Karpas-422 (cell line): ENCODE results near the gene SLC22A4. TPM values are rescaled to one million over a fixed set of nuclear protein-coding genes. Genes with fewer than 3 reads are reported as not detected.

Experiments
- DNase-seq: peaks from one replicate; pipeline ENCODE4 v3.0.0-alpha.2; 2015
- H2AFZ ChIP-seq: fragments of 200-600 bp; sonication (generic); 2 replicates; pipeline ENCODE4 v1.6.1; 2014; ENCODE audit warnings: antibody characterized with exemption, low read length, mixed read lengths
- H3K27ac ChIP-seq: fragments of 200-600 bp; sonication (generic); 2 replicates; pipeline ENCODE4 v1.5.1; 2014; ENCODE audit warnings: mild to moderate bottlenecking, low read length, moderate library complexity
- H3K27me3 ChIP-seq: fragments of 200-600 bp; sonication (generic); 2 replicates; pipeline ENCODE4 v1.6.1; 2014; ENCODE audit warnings: low read length, mixed read lengths
- H3K36me3 ChIP-seq: fragments of 200-600 bp; sonication (generic); 2 replicates; pipeline ENCODE4 v1.6.1; 2014; ENCODE audit warnings: low read length, mixed read lengths; ENCODE audit not compliant: insufficient read depth
- H3K4me1 ChIP-seq: fragments of 200-600 bp; sonication (generic); 2 replicates; pipeline ENCODE4 v1.6.1; 2014; ENCODE audit warnings: mild to moderate bottlenecking, low read length, mixed read lengths
- H3K4me2 ChIP-seq: fragments of 200-600 bp; sonication (generic); 2 replicates; pipeline ENCODE4 v1.6.1; 2014; ENCODE audit warnings: low read length, low read depth, mild to moderate bottlenecking; ENCODE audit not compliant: poor library complexity, severe bottlenecking
- H3K4me3 ChIP-seq: fragments of 200-600 bp; sonication (generic); 2 replicates; pipeline ENCODE4 v1.5.1; 2014; ENCODE audit warnings: mild to moderate bottlenecking, antibody characterized with exemption, low read length, mixed read lengths
- H3K79me2 ChIP-seq: fragments of 200-600 bp; sonication (generic); 2 replicates; pipeline ENCODE4 v1.6.1; 2014; ENCODE audit warnings: mild to moderate bottlenecking, low read length, mixed read lengths
- H3K9ac ChIP-seq: fragments of 200-600 bp; sonication (generic); 2 replicates; pipeline ENCODE4 v1.6.0; 2014; ENCODE audit warnings: low read length
- H3K9me2 ChIP-seq: fragments of 200-600 bp; sonication (generic), shearing (Covaris generic); replicated peaks from 2 replicates; pipeline ENCODE4 v1.6.0; 2014; ENCODE audit warnings: mild to moderate bottlenecking, low read length, moderate library complexity; ENCODE audit not compliant: insufficient read depth
- H3K9me3 ChIP-seq: fragments of 300-700, 200-600 bp; sonication (generic); 2 replicates; pipeline ENCODE4 v1.6.1; 2014; ENCODE audit warnings: low read length, mixed read lengths
- H4K20me1 ChIP-seq: fragments of 200-600 bp; sonication (generic); 2 replicates; pipeline ENCODE4 v1.6.1; 2014; ENCODE audit warnings: mild to moderate bottlenecking, antibody characterized with exemption, low read length, low read depth; ENCODE audit not compliant: insufficient read depth
- total RNA-seq: library from RNA; depleted of rRNA; stranded (reverse); fragments of >200 nt; shearing (Covaris generic); gene quantifications from 2 replicates; pipeline ENCODE4 v1.2.3, GENCODE V29; 2014; ENCODE audit warnings: low replicate concordance

The SLC22A4 gene
- total RNA-seq, 1 experiment from 2014 or later: 0.52 TPM

DNA sequence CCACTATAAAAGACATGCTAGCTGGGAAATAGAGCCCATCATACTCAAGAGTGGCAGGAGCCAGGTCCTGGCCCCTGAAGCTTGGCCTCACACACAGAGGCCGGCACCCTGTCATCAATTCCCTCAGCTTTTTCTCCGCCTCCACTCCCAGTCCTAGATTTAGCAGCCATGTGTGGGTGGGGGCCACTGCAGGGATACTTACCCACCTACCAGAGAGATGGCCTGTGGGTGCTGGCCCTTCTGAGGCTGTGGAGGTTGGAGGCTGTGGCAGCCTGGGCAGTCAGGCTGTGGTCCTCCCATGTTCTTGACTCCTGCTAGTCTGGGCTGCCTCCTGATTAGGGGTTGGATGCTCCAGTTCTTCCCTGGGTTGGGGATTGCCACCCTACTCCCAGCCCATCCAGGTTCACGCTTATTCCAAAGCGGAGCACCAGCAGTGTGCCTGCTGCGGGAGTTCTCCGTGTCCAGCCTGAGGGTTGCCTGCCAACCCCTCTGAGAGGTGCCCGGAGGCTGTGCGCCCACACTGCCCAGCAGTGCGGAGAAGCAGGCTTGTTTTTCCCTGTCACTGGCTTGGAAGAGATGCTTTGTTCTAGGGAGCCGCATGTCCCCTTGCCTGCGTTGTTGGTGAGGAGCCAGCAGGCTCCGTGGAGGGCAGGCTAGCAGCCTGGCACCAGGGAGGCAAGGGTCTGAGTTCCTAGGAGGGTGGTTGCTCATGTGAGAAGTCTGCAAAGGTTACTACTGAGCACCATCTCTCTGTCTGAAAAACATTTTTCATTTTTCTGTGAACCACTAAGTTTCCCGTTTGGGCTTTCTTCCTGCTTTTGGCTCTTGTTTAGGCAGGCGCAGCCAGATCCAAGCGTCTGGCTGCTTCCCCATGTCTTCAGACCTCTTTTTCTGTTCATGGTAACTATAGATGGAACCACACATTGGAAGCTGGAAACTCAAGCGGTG, 82.8 kb downstream of the SLC22A4 start:
- Histone ChIP-seq H3K36me3 (no peaks in the 10 kb centered on the region), H4K20me1 (no peaks in the 10 kb centered on the region)
- no peak for DNase-seq

DNA sequence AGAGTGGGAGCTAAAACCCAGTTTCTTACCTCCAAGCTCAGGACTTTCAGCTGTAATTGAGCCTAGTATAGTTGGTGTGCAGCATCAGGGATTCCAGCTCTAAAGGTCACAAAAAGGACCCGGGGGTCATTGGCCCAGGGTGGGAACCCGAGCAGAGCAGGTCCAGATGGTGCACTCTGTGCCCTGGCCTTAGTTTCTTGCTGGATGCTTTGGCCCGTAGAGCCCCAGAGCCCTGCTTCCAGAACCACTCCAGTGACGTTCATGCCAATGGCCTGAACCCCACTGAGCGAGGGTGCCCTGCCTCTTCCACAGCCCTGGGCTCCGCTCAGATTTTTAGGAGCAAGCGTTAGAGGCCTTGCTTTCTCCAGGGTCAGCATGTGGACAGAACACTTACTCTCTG, 83.5 kb downstream of the SLC22A4 start:
- no peaks in the 10 kb centered on the region for H3K27me3 ChIP-seq
- H3K9me2 ChIP-seq: no peaks in the 10 kb centered on the region
- H3K9ac ChIP-seq: no peak overlapping the region
- H2AFZ ChIP-seq: no peak overlapping the region
- H3K9me3 ChIP-seq: no peaks in the 10 kb centered on the region
- no peaks in the 10 kb centered on the region for H3K79me2 ChIP-seq
- H3K4me1 ChIP-seq: no peaks in the 10 kb centered on the region
- H4K20me1 ChIP-seq: no peaks in the 10 kb centered on the region
- no peak overlapping the region for H3K4me2 ChIP-seq
- H3K27ac ChIP-seq: no peak overlapping the region
- no peak for DNase-seq
- H3K4me3 ChIP-seq: no peak overlapping the region
- no peaks in the 10 kb centered on the region for H3K36me3 ChIP-seq

More for the DNA sequence above, 82.8 kb downstream of the SLC22A4 start:
- Histone ChIP-seq H3K4me1 (no peaks in the 10 kb centered on the region), H3K4me3 (no peak overlapping the region), H3K27ac (no peak overlapping the region), H3K79me2 (no peaks in the 10 kb centered on the region), H3K27me3 (no peaks in the 10 kb centered on the region), H3K9me3 (no peaks in the 10 kb centered on the region), H3K9me2 (no peaks in the 10 kb centered on the region), H3K4me2 (no peak overlapping the region), H3K9ac (no peak overlapping the region), H2AFZ (no peak overlapping the region)

DNA sequence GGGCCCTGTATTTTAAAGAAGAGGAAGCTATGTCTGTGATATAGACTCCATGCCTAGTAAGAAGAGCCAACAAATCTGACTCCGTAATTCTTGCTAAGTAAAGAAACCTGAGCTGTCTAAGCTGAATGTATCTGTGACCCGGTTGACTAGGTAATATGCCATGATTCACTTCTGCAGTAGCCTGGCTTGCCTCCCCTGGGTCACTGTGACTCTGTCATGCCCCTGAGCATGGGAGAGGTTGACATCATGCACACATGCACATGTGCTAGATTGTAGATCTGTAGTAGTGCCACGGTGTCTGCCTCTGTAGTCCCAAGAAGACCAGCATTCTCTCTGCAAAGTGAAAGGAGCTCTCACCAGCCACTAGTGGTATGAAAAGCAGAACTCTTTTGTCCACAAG, 84.4 kb downstream of the SLC22A4 start:
- no peaks in the 10 kb centered on the region for H3K36me3 ChIP-seq
- H3K9me3 ChIP-seq: no peaks in the 10 kb centered on the region
- no peak overlapping the region for H3K9ac ChIP-seq
- no peaks in the 10 kb centered on the region for H3K4me1 ChIP-seq
- peak; percentile 48 for DNase-seq
- H2AFZ ChIP-seq: no peak overlapping the region
- H3K4me3 ChIP-seq: no peak overlapping the region
- no peaks in the 10 kb centered on the region for H4K20me1 ChIP-seq
- H3K79me2 ChIP-seq: no peaks in the 10 kb centered on the region
- no peak overlapping the region for H3K27ac ChIP-seq
- no peak overlapping the region for H3K4me2 ChIP-seq
- H3K27me3 ChIP-seq: no peaks in the 10 kb centered on the region
- H3K9me2 ChIP-seq: no peaks in the 10 kb centered on the region

DNA sequence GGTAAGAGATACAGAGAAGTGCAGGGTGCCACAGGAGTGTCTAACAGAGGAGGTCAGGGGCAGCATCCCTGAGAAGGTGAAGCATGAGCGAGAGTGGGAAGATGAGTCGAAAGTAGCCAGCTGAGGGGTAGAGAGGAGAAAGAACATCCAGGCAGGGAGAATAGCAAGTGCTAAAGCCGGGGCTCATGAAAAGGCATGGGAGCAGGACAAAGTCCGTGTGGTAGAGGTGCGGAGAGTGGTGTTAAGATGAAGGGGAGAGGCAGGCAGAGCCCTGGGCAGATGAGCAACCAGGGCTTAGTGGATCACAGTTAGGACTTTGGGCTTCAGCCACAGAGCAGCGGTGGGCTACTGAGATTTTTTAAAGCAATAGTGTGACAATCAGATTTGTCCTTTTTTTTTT, 85.9 kb downstream of the SLC22A4 start:
- H3K27ac ChIP-seq: no peak overlapping the region
- no peak overlapping the region for H2AFZ ChIP-seq
- no peaks in the 10 kb centered on the region for H3K27me3 ChIP-seq
- no peaks in the 10 kb centered on the region for H4K20me1 ChIP-seq
- H3K36me3 ChIP-seq: no peaks in the 10 kb centered on the region
- DNase-seq: no peak
- no peak overlapping the region for H3K9ac ChIP-seq
- H3K9me3 ChIP-seq: no peaks in the 10 kb centered on the region
- H3K79me2 ChIP-seq: no peaks in the 10 kb centered on the region
- no peaks in the 10 kb centered on the region for H3K9me2 ChIP-seq
- no peak overlapping the region for H3K4me3 ChIP-seq
- no peak overlapping the region for H3K4me2 ChIP-seq
- no peaks in the 10 kb centered on the region for H3K4me1 ChIP-seq

DNA sequence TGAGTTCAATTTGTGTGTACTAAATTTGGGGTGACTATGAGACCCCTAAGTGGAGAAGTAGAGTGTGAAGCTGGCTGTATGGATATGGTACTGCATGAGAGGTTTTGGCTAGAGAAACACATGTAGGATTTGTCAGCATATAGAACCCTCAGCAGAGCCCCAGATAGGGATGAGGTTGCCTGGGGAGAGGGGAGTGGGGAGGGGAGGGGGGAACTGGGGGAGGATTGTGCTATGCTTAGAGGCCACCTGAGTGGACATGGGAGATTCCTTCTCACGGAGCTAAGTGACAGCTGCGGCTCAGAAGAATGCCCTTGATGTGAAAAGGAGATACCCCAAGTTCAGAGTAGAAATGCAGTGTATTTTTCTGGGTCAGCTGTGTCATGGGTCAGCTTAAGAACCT, 86.5 kb downstream of the SLC22A4 start:
- H3K4me1 ChIP-seq: no peaks in the 10 kb centered on the region
- no peaks in the 10 kb centered on the region for H3K27me3 ChIP-seq
- no peaks in the 10 kb centered on the region for H4K20me1 ChIP-seq
- no peaks in the 10 kb centered on the region for H3K79me2 ChIP-seq
- H3K36me3 ChIP-seq: no peaks in the 10 kb centered on the region
- H3K9me3 ChIP-seq: no peaks in the 10 kb centered on the region
- H3K9ac ChIP-seq: no peak overlapping the region
- H3K9me2 ChIP-seq: no peaks in the 10 kb centered on the region
- H3K27ac ChIP-seq: no peak overlapping the region
- no peak overlapping the region for H2AFZ ChIP-seq
- DNase-seq: no peak
- H3K4me3 ChIP-seq: no peak overlapping the region
- H3K4me2 ChIP-seq: no peak overlapping the region

DNA sequence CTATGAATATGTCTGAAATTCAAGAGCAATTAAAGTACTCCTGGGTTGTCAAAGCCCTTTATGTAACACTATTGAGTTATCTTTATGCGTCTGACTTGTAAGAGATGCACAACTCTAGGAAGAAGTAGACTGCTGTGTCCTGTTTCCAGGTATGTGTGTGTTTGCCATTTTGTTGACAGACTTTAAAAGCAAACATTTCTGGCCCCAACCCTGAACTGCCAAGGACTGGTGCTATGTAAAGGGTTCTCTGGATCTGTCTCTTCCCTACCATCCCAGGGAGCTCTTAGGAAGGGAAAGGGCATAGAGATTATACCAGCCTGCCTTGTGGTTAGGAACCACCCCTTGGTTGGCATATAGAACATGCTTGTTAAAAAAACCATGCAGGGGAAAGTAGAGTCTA, 87.4 kb downstream of the SLC22A4 start:
- H3K27me3 ChIP-seq: no peaks in the 10 kb centered on the region
- no peaks in the 10 kb centered on the region for H3K79me2 ChIP-seq
- no peak overlapping the region for H3K27ac ChIP-seq
- no peak for DNase-seq
- no peaks in the 10 kb centered on the region for H3K36me3 ChIP-seq
- H3K4me3 ChIP-seq: no peak overlapping the region
- H3K9me2 ChIP-seq: no peaks in the 10 kb centered on the region
- no peak overlapping the region for H3K9ac ChIP-seq
- no peak overlapping the region for H3K4me2 ChIP-seq
- no peaks in the 10 kb centered on the region for H4K20me1 ChIP-seq
- H2AFZ ChIP-seq: no peak overlapping the region
- H3K4me1 ChIP-seq: 0 out of 2 replicates have a peak, but pooled peaks cover under 1% of the 10 kb centered on the region
- no peaks in the 10 kb centered on the region for H3K9me3 ChIP-seq

DNA sequence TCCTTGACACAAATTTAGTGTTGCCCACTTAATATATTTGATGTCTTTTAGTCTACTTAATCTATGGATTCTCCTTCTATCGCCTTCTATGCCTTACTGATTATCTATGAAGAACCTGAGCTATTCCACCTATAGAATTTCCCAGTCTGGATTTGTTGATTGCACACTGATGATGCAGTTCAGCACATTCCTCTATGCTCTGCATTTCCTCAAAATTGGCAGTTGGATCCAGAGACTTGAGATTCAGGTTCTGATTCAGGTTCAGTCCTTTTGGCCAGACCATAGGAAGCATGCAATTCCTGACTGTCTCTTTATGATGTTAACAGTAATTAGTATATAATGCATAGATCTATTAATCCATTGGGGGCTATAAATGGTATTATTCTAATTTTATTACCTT, 89.1 kb downstream of the SLC22A4 start:
- H3K9ac ChIP-seq: no peak overlapping the region
- no peaks in the 10 kb centered on the region for H3K79me2 ChIP-seq
- H3K36me3 ChIP-seq: no peaks in the 10 kb centered on the region
- H3K4me2 ChIP-seq: no peak overlapping the region
- H4K20me1 ChIP-seq: no peaks in the 10 kb centered on the region
- 0 out of 2 replicates have a peak, but pooled peaks cover 3% of the 10 kb centered on the region for H3K4me1 ChIP-seq
- H3K27ac ChIP-seq: no peak overlapping the region
- no peak overlapping the region for H2AFZ ChIP-seq
- H3K27me3 ChIP-seq: no peaks in the 10 kb centered on the region
- H3K4me3 ChIP-seq: no peak overlapping the region
- no peaks in the 10 kb centered on the region for H3K9me2 ChIP-seq
- DNase-seq: no peak
- no peaks in the 10 kb centered on the region for H3K9me3 ChIP-seq

DNA sequence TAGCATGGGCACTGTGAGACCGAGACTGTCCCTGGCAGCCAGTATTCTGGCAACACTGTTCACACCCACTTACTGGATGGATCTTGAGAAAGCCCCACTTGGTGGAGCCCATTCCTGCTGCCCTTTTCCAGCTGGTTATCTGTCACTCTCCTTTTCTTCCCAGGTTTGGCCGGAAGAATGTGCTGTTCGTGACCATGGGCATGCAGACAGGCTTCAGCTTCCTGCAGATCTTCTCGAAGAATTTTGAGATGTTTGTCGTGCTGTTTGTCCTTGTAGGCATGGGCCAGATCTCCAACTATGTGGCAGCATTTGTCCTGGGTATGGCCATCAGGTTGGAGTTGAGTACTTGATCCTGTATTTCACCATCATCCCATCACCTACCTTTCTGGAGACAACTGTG, 89.8 kb downstream of the SLC22A4 start:
- no peak overlapping the region for H3K27ac ChIP-seq
- no peaks in the 10 kb centered on the region for H3K9me2 ChIP-seq
- no peaks in the 10 kb centered on the region for H3K9me3 ChIP-seq
- no peak overlapping the region for H3K9ac ChIP-seq
- H3K36me3 ChIP-seq: no peaks in the 10 kb centered on the region
- no peak overlapping the region for H2AFZ ChIP-seq
- 0 out of 2 replicates have a peak, but pooled peaks cover 3% of the 10 kb centered on the region for H3K4me1 ChIP-seq
- no peaks in the 10 kb centered on the region for H3K27me3 ChIP-seq
- no peak overlapping the region for H3K4me2 ChIP-seq
- no peaks in the 10 kb centered on the region for H3K79me2 ChIP-seq
- no peaks in the 10 kb centered on the region for H4K20me1 ChIP-seq
- no peak overlapping the region for H3K4me3 ChIP-seq
- DNase-seq: no peak
